Stromal cell of bone marrow (primary cell): ENCODE measurements around the gene SH3TC1.

ENCODE experiments used
- DNase-seq: peaks from one replicate; pipeline ENCODE4 v3.0.0-alpha.2; 2012; ENCODE audit warnings: low read depth

Gene SH3TC1

GRCh38 chr4:8230033-8230432 lies 30.9 kb downstream of the SH3TC1 start:
- no peak for DNase-seq

GRCh38 chr4:8230891-8231290 lies 31.8 kb downstream of the SH3TC1 start:
- DNase-seq = no peak

GRCh38 chr4:8231551-8232049 lies 32.5 kb downstream of the SH3TC1 start:
- DNase-seq = no peak

GRCh38 chr4:8232748-8233147 lies 33.7 kb downstream of the SH3TC1 start:
- DNase-seq = no peak

- DNase-seq = no peak
Measured at GRCh38 chr4:8233672-8234484, 34.8 kb downstream of the SH3TC1 start.

GRCh38 chr4:8234715-8235114 lies 35.6 kb downstream of the SH3TC1 start:
- no peak for DNase-seq

GRCh38 chr4:8235224-8235623 lies 36.1 kb downstream of the SH3TC1 start:
- no peak for DNase-seq

GRCh38 chr4:8235686-8236085 lies 36.6 kb downstream of the SH3TC1 start:
- DNase-seq = no peak

- DNase-seq = no peak
Measured at GRCh38 chr4:8236106-8236919, 37.2 kb downstream of the SH3TC1 start.

- no peak for DNase-seq
Measured at GRCh38 chr4:8236920-8237195, 37.8 kb downstream of the SH3TC1 start.

- no peak for DNase-seq
Measured at GRCh38 chr4:8237256-8237989, 38.3 kb downstream of the SH3TC1 start.

GRCh38 chr4:8238036-8238511 lies 39.0 kb downstream of the SH3TC1 start:
- DNase-seq = no peak

- DNase-seq = no peak
Measured at GRCh38 chr4:8238515-8239053, 39.5 kb downstream of the SH3TC1 start.

- DNase-seq = no peak
Measured at GRCh38 chr4:8239226-8239625, 40.1 kb downstream of the SH3TC1 start.

GRCh38 chr4:8239661-8240060 lies 40.6 kb downstream of the SH3TC1 start:
- DNase-seq = no peak

GRCh38 chr4:8240211-8241041 lies 41.3 kb downstream of the SH3TC1 start:
- DNase-seq = no peak

- DNase-seq = no peak
Measured at GRCh38 chr4:8241211-8241779, 42.2 kb downstream of the SH3TC1 start.

GRCh38 chr4:8241895-8242696 lies 43.0 kb downstream of the SH3TC1 start:
- DNase-seq = peak; percentile 89

GRCh38 chr4:8242782-8243560 lies 43.9 kb downstream of the SH3TC1 start:
- DNase-seq = no peak
